GM23338 (cell line): Measurements from ENCODE around the gene EP400.

Source experiments
- CREB1 ChIP-seq: fragments of 250-450 bp; sonication (Bioruptor Pico); IDR thresholded peaks from 2 replicates; pipeline ENCODE4 v1.5.0; 2020; ENCODE audit warnings: low read depth, mild to moderate bottlenecking, moderate library complexity
- ETS1 ChIP-seq: IDR thresholded peaks from 2 replicates; pipeline ENCODE4 v1.6.1; 2016; ENCODE audit warnings: antibody characterized with exemption
- EZH2 ChIP-seq: fragments of 200-600 bp; sonication (generic); IDR thresholded peaks from one replicate; pipeline ENCODE4 v1.8.0; 2017; ENCODE audit warnings: antibody characterized with exemption, mild to moderate bottlenecking, low read depth; ENCODE audit not compliant: unreplicated experiment
- EZH2phosphoT487 ChIP-seq: fragments of 200-600 bp; sonication (generic); IDR thresholded peaks from one replicate; pipeline ENCODE4 v1.8.1; 2018; ENCODE audit warnings: antibody characterized with exemption; ENCODE audit not compliant: unreplicated experiment
- JUNB ChIP-seq: IDR thresholded peaks from one replicate; pipeline ENCODE4 v1.6.1; 2016; ENCODE audit warnings: antibody characterized with exemption; ENCODE audit not compliant: unreplicated experiment
- NANOG ChIP-seq: IDR thresholded peaks from 2 replicates; pipeline ENCODE4 v1.6.1; 2016; ENCODE audit warnings: antibody characterized with exemption, borderline replicate concordance
- POLR2AphosphoS5 ChIP-seq: IDR thresholded peaks from 2 replicates; pipeline ENCODE4 v1.6.1; 2016; ENCODE audit warnings: antibody characterized with exemption, low read depth
- STAT1 ChIP-seq: IDR thresholded peaks from one replicate; pipeline ENCODE4 v1.6.1; 2016; ENCODE audit warnings: antibody characterized with exemption; ENCODE audit not compliant: unreplicated experiment
- ZNF114 ChIP-seq: fragments of 250-450 bp; sonication (Bioruptor Pico); IDR thresholded peaks from 2 replicates; pipeline ENCODE4 v1.5.0; 2020; ENCODE audit warnings: mild to moderate bottlenecking, moderate library complexity
- TF ChIP-seq, protein P1 (sequence below), 2 experiments: fragments of 200-600 bp in 1 of 2; sonication (generic) in 1 of 2; conservative IDR thresholded peaks; 2 replicates each; pipeline versions ENCODE4 v1.5.1 to v1.6.1; 2016 to 2017; ENCODE audit warnings: antibody characterized with exemption in 2 of 2, low read depth in 2 of 2, mild to moderate bottlenecking in 2 of 2, moderate library complexity in 1 of 2
- TF ChIP-seq, protein P2 (sequence below): IDR thresholded peaks from one replicate; pipeline ENCODE4 v1.6.1; 2018; ENCODE audit warnings: antibody characterized with exemption; ENCODE audit not compliant: unreplicated experiment
- TF ChIP-seq, protein P3 (sequence below): fragments of 250-450 bp; sonication (Bioruptor Pico); IDR thresholded peaks from 2 replicates; pipeline ENCODE4 v1.5.0; 2020; ENCODE audit warnings: mild to moderate bottlenecking, moderate library complexity

GRCh38 chr12:131941116-131941986, 8.4 kb upstream of the EP400 start:
- TF ChIP-seq, protein P1, sequence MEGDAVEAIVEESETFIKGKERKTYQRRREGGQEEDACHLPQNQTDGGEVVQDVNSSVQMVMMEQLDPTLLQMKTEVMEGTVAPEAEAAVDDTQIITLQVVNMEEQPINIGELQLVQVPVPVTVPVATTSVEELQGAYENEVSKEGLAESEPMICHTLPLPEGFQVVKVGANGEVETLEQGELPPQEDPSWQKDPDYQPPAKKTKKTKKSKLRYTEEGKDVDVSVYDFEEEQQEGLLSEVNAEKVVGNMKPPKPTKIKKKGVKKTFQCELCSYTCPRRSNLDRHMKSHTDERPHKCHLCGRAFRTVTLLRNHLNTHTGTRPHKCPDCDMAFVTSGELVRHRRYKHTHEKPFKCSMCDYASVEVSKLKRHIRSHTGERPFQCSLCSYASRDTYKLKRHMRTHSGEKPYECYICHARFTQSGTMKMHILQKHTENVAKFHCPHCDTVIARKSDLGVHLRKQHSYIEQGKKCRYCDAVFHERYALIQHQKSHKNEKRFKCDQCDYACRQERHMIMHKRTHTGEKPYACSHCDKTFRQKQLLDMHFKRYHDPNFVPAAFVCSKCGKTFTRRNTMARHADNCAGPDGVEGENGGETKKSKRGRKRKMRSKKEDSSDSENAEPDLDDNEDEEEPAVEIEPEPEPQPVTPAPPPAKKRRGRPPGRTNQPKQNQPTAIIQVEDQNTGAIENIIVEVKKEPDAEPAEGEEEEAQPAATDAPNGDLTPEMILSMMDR (conservative IDR thresholded peaks at IDR 0.05; ENCODE audit: low read depth in 2 of 2) = no peak
- TF ChIP-seq EZH2phosphoT487 = no peak
- TF ChIP-seq EZH2 = no peak
- TF ChIP-seq POLR2AphosphoS5 = no peak
- TF ChIP-seq JUNB = no peak
- TF ChIP-seq ZNF114 (CRISPR knock-in tag) = no peak
- TF ChIP-seq CREB1 (CRISPR knock-in tag) = no peak
- TF ChIP-seq, protein P2, sequence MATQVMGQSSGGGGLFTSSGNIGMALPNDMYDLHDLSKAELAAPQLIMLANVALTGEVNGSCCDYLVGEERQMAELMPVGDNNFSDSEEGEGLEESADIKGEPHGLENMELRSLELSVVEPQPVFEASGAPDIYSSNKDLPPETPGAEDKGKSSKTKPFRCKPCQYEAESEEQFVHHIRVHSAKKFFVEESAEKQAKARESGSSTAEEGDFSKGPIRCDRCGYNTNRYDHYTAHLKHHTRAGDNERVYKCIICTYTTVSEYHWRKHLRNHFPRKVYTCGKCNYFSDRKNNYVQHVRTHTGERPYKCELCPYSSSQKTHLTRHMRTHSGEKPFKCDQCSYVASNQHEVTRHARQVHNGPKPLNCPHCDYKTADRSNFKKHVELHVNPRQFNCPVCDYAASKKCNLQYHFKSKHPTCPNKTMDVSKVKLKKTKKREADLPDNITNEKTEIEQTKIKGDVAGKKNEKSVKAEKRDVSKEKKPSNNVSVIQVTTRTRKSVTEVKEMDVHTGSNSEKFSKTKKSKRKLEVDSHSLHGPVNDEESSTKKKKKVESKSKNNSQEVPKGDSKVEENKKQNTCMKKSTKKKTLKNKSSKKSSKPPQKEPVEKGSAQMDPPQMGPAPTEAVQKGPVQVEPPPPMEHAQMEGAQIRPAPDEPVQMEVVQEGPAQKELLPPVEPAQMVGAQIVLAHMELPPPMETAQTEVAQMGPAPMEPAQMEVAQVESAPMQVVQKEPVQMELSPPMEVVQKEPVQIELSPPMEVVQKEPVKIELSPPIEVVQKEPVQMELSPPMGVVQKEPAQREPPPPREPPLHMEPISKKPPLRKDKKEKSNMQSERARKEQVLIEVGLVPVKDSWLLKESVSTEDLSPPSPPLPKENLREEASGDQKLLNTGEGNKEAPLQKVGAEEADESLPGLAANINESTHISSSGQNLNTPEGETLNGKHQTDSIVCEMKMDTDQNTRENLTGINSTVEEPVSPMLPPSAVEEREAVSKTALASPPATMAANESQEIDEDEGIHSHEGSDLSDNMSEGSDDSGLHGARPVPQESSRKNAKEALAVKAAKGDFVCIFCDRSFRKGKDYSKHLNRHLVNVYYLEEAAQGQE = no peak
- TF ChIP-seq NANOG = no peak
- TF ChIP-seq, protein P3, sequence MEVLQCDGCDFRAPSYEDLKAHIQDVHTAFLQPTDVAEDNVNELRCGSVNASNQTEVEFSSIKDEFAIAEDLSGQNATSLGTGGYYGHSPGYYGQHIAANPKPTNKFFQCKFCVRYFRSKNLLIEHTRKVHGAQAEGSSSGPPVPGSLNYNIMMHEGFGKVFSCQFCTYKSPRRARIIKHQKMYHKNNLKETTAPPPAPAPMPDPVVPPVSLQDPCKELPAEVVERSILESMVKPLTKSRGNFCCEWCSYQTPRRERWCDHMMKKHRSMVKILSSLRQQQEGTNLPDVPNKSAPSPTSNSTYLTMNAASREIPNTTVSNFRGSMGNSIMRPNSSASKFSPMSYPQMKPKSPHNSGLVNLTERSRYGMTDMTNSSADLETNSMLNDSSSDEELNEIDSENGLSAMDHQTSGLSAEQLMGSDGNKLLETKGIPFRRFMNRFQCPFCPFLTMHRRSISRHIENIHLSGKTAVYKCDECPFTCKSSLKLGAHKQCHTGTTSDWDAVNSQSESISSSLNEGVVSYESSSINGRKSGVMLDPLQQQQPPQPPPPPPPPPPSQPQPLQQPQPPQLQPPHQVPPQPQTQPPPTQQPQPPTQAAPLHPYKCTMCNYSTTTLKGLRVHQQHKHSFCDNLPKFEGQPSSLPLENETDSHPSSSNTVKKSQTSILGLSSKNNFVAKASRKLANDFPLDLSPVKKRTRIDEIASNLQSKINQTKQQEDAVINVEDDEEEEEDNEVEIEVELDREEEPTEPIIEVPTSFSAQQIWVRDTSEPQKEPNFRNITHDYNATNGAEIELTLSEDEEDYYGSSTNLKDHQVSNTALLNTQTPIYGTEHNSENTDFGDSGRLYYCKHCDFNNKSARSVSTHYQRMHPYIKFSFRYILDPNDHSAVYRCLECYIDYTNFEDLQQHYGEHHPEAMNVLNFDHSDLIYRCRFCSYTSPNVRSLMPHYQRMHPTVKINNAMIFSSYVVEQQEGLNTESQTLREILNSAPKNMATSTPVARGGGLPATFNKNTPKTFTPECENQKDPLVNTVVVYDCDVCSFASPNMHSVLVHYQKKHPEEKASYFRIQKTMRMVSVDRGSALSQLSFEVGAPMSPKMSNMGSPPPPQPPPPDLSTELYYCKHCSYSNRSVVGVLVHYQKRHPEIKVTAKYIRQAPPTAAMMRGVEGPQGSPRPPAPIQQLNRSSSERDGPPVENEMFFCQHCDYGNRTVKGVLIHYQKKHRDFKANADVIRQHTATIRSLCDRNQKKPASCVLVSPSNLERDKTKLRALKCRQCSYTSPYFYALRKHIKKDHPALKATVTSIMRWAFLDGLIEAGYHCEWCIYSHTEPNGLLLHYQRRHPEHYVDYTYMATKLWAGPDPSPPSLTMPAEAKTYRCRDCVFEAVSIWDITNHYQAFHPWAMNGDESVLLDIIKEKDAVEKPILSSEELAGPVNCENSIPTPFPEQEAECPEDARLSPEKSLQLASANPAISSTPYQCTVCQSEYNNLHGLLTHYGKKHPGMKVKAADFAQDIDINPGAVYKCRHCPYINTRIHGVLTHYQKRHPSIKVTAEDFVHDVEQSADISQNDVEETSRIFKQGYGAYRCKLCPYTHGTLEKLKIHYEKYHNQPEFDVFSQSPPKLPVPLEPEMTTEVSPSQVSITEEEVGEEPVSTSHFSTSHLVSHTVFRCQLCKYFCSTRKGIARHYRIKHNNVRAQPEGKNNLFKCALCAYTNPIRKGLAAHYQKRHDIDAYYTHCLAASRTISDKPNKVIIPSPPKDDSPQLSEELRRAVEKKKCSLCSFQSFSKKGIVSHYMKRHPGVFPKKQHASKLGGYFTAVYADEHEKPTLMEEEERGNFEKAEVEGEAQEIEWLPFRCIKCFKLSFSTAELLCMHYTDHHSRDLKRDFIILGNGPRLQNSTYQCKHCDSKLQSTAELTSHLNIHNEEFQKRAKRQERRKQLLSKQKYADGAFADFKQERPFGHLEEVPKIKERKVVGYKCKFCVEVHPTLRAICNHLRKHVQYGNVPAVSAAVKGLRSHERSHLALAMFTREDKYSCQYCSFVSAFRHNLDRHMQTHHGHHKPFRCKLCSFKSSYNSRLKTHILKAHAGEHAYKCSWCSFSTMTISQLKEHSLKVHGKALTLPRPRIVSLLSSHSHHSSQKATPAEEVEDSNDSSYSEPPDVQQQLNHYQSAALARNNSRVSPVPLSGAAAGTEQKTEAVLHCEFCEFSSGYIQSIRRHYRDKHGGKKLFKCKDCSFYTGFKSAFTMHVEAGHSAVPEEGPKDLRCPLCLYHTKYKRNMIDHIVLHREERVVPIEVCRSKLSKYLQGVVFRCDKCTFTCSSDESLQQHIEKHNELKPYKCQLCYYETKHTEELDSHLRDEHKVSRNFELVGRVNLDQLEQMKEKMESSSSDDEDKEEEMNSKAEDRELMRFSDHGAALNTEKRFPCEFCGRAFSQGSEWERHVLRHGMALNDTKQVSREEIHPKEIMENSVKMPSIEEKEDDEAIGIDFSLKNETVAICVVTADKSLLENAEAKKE (CRISPR knock-in tag) = no peak
- TF ChIP-seq STAT1 = no peak
- no peak for TF ChIP-seq ETS1
